PC-9 (cell line): ENCODE results near the gene KCNK5. TPM values are rescaled to one million over a fixed set of nuclear protein-coding genes. Genes with fewer than 3 reads are reported as not detected.

ENCODE experiments used
- BruUV-seq: library from RNA; stranded (reverse); fragments of 400-500 nt; replicated peaks from 2 replicates; lab custom pipeline; 2021; lab: Mats Ljungman, UMichigan
- CTCF ChIA-PET: fragments of 300-600 bp; sonication (Branson Sonifier 250); formaldehyde crosslinking; loops from one replicate; lab custom pipeline; 2022; ENCODE audit warnings: antibody characterized with exemption; lab: Charles Lee
- POLR2A ChIA-PET: fragments of 300-600 bp; sonication (Branson Sonifier 250); formaldehyde crosslinking; loops from one replicate; lab custom pipeline; 2022; ENCODE audit warnings: antibody characterized with exemption; ENCODE audit not compliant: unreplicated experiment; lab: Charles Lee
- DNase-seq, 2 experiments: peaks; one replicate each; pipeline versions ENCODE4 v3.0.0 to v3.0.0-alpha.2; 2015 to 2022; ENCODE audit warnings: mixed read lengths in 1 of 2
- H2AFZ ChIP-seq: fragments of 200-600 bp; sonication (generic); 2 replicates; pipeline ENCODE4 v1.8.1; 2017; ENCODE audit warnings: antibody characterized with exemption
- H3F3A ChIP-seq: fragments of 200-600 bp; sonication (generic); 2 replicates; pipeline ENCODE4 v1.8.1; 2017; ENCODE audit warnings: antibody characterized with exemption, mild to moderate bottlenecking, low read depth; ENCODE audit not compliant: insufficient read depth
- H3K27ac ChIP-seq: fragments of 200-600 bp; sonication (generic); 2 replicates; pipeline ENCODE4 v1.6.1; 2016; ENCODE audit warnings: mixed run types
- H3K27me3 ChIP-seq: fragments of 200-600 bp; sonication (generic); 2 replicates; pipeline ENCODE4 v1.6.1; 2016; ENCODE audit warnings: low read depth, mixed run types; ENCODE audit not compliant: insufficient read depth
- H3K36me3 ChIP-seq: fragments of 200-600 bp; sonication (generic); 2 replicates; pipeline ENCODE4 v1.6.1; 2016; ENCODE audit warnings: low read depth, mixed run types
- H3K4me1 ChIP-seq: fragments of 200-600 bp; sonication (generic); replicated peaks from 2 replicates; pipeline ENCODE4 v1.6.1; 2016; ENCODE audit warnings: mixed run types; ENCODE audit not compliant: insufficient read depth
- H3K4me2 ChIP-seq: fragments of 200-600 bp; sonication (generic); 2 replicates; pipeline ENCODE4 v1.6.1; 2017; ENCODE audit warnings: mixed run types
- H3K4me3 ChIP-seq: fragments of 200-600 bp; sonication (generic); 2 replicates; pipeline ENCODE4 v1.6.1; 2016; ENCODE audit warnings: mixed run types
- H3K79me2 ChIP-seq: fragments of 200-600 bp; sonication (generic); 2 replicates; pipeline ENCODE4 v1.6.1; 2017; ENCODE audit warnings: low read depth, mixed run types
- H3K9me2 ChIP-seq: fragments of 200-600 bp; sonication (generic); 2 replicates; pipeline ENCODE4 v1.8.1; 2017; ENCODE audit warnings: mild to moderate bottlenecking; ENCODE audit not compliant: insufficient read depth
- H3K9me3 ChIP-seq: fragments of 200-600 bp; sonication (generic); 2 replicates; pipeline ENCODE4 v1.8.1; 2016; ENCODE audit warnings: low read depth; ENCODE audit not compliant: insufficient read depth
- H4K20me1 ChIP-seq: fragments of 200-600 bp; sonication (generic); 2 replicates; pipeline ENCODE4 v1.8.1; 2017; ENCODE audit not compliant: insufficient read depth
- CTCF ChIP-seq: fragments of 200-600 bp; sonication (generic); conservative IDR thresholded peaks from 2 replicates; pipeline ENCODE4 v1.6.1; 2017; ENCODE audit warnings: mixed run types, antibody characterized with exemption, mild to moderate bottlenecking, moderate library complexity
- EZH2 ChIP-seq: fragments of 200-600 bp; sonication (generic); IDR thresholded peaks from 2 replicates; pipeline ENCODE4 v1.8.0; 2017; ENCODE audit warnings: antibody characterized with exemption, low read depth
- intact Hi-C: fragments of 100-400 bp; cut with micrococcal nuclease; formaldehyde crosslinking; loops from one replicate; pipeline ENCODE4 v1.10.0; 2022; ENCODE audit not compliant: unreplicated experiment
- total RNA-seq: library from RNA; stranded (reverse); gene quantifications from 2 replicates; pipeline ENCODE4 v1.2.3, GENCODE V29; 2021

The KCNK5 gene
- total RNA-seq, 1 experiment from 2014 or later: 11.9 TPM

- intact Hi-C loops: no loop called here
- H3K4me1 ChIP-seq: peaks cover 33% of the 10 kb centered on the region
- no peaks in the 10 kb centered on the region for H3K9me2 ChIP-seq
- no TSS peak for BruUV-seq
- H3K79me2 ChIP-seq: no peaks in the 10 kb centered on the region
- no peak for DNase-seq
- H3F3A ChIP-seq: peaks cover 19% of the 10 kb centered on the region; the same call in 1 of the 2 replicates
- no peak overlapping the region for H3K4me3 ChIP-seq
- H2AFZ ChIP-seq: no peak overlapping the region
- H3K4me2 ChIP-seq: no peak overlapping the region
- no peak overlapping the region for H3K27ac ChIP-seq
- TF ChIP-seq CTCF (no peak), EZH2 (no peak)
- H3K9me3 ChIP-seq: peaks cover 10% of the 10 kb centered on the region; the same call in 1 of the 2 replicates
- POLR2A ChIA-PET: interaction anchor here (0.6 kb wide), 1 partner anchor 1525 kb away, joined by 3 read pairs; no protein-coding TSS in a partner anchor
- 0 out of 2 replicates have a peak, but pooled peaks cover 4% of the 10 kb centered on the region for H3K36me3 ChIP-seq
- CTCF ChIA-PET: no interaction called here
- H3K27me3 ChIP-seq: no peaks in the 10 kb centered on the region
- no peaks in the 10 kb centered on the region for H4K20me1 ChIP-seq
Observed at GRCh38 chr6:39171489-39172376, 57.5 kb downstream of the KCNK5 start.

- Histone ChIP-seq H3K4me3 (no peak overlapping the region), H3K27ac (peak overlapping the region; percentile 21; the same call in 1 of the 2 replicates), H3K9me3 (peaks cover 10% of the 10 kb centered on the region; the same call in 1 of the 2 replicates), H3K79me2 (no peaks in the 10 kb centered on the region), H4K20me1 (no peaks in the 10 kb centered on the region), H3K4me1 (peaks cover 33% of the 10 kb centered on the region), H2AFZ (no peak overlapping the region), H3K27me3 (no peaks in the 10 kb centered on the region), H3K36me3 (0 out of 2 replicates have a peak, but pooled peaks cover 4% of the 10 kb centered on the region), H3F3A (peaks cover 19% of the 10 kb centered on the region; the same call in 1 of the 2 replicates), H3K4me2 (peak overlapping the region; percentile 53), H3K9me2 (no peaks in the 10 kb centered on the region)
- no peak for DNase-seq
- intact Hi-C loops: no loop called here
- no peak for TF ChIP-seq CTCF
- no peak for TF ChIP-seq EZH2
- ChIA-PET POLR2A (no interaction called here), CTCF (interaction anchor here (0.5 kb wide), 1 partner anchor 1473 kb away, joined by 3 read pairs; the partner anchor contains the start of gene MDGA1)
- BruUV-seq: no TSS peak
Observed at GRCh38 chr6:39170860-39171259, 58.4 kb downstream of the KCNK5 start.

- CTCF ChIA-PET: interaction anchor here (0.5 kb wide), 1 partner anchor 1473 kb away, joined by 3 read pairs; the partner anchor contains the start of gene MDGA1
Observed at GRCh38 chr6:39170389-39170788, 58.9 kb downstream of the KCNK5 start.

More at GRCh38 chr6:39170389-39170788, 58.9 kb downstream of the KCNK5 start:
- Histone ChIP-seq H3K9me3 (peaks cover 10% of the 10 kb centered on the region; the same call in 1 of the 2 replicates), H3K27me3 (no peaks in the 10 kb centered on the region), H3K27ac (peak overlapping the region; percentile 63), H3K4me3 (no peak overlapping the region), H3F3A (peaks cover 19% of the 10 kb centered on the region; the same call in 1 of the 2 replicates), H3K36me3 (0 out of 2 replicates have a peak, but pooled peaks cover 4% of the 10 kb centered on the region), H3K4me2 (peak overlapping the region; percentile 53), H3K79me2 (no peaks in the 10 kb centered on the region), H3K4me1 (peaks cover 33% of the 10 kb centered on the region), H4K20me1 (no peaks in the 10 kb centered on the region), H2AFZ (no peak overlapping the region), H3K9me2 (no peaks in the 10 kb centered on the region)
- no TSS peak for BruUV-seq
- peak in 1 of 2 experiments; percentile 45 for DNase-seq
- TF ChIP-seq CTCF: no peak
- no peak for TF ChIP-seq EZH2
- intact Hi-C loops: no loop called here
- POLR2A ChIA-PET: interaction anchor here (0.6 kb wide), 1 partner anchor 1655 kb away, joined by 4 read pairs; no protein-coding TSS in a partner anchor
